Measurements from ENCODE around the gene KRT7.

The KRT7 gene

GRCh38 chr12:52209321-52209720 is 23.7 kb upstream of the KRT7 start:
- Histone ChIP-seq H2AK5ac (ENCODE audit: low read length) (no peak overlapping the region), H3K79me1 (ENCODE audit: low read length) (no peaks in the 10 kb centered on the region), H3K18ac (ENCODE audit: low read length) (no peak overlapping the region), H3K4me3 (ENCODE audit: low read length) (no peak overlapping the region), H3K4me1 (ENCODE audit: control insufficient read depth, low read depth, low read length) (no peaks in the 10 kb centered on the region), H3K4ac (ENCODE audit: low read depth, low read length) (no peak overlapping the region), H2BK120ac (ENCODE audit: low read depth, low read length) (no peak overlapping the region), H2BK15ac (replicated peaks; ENCODE audit: low read depth) (no peak overlapping the region), H2BK5ac (ENCODE audit: low read length) (no peak overlapping the region), H3K56ac (ENCODE audit: low read length) (no peak overlapping the region), H3K27ac (ENCODE audit: low read depth, low read length) (no peak overlapping the region), H4K8ac (ENCODE audit: low read depth, low read length) (no peak overlapping the region), H3K23ac (ENCODE audit: low read length) (no peak overlapping the region), H3K9ac (ENCODE audit: low read length) (no peak overlapping the region), H3K79me2 (ENCODE audit: control insufficient read depth, insufficient read depth, low read length) (no peaks in the 10 kb centered on the region), H3K36me3 (ENCODE audit: control insufficient read depth, insufficient read depth, low read length) (no peaks in the 10 kb centered on the region), H3K4me2 (ENCODE audit: low read length) (no peak overlapping the region), H3K27me3 (ENCODE audit: insufficient read depth, low read length, poor library complexity) (no peaks in the 10 kb centered on the region), H4K5ac (ENCODE audit: low read length) (no peak overlapping the region)
- DNase-seq: no peak
- no CpG with 5 or more reads among the region's 8 CpGs for WGBS (ENCODE audit: extremely low coverage, insufficient coverage, low lambda C conversion rate)

GRCh38 chr12:52210186-52210924 is 22.7 kb upstream of the KRT7 start:
- Histone ChIP-seq H3K36me3 (ENCODE audit: control insufficient read depth, insufficient read depth, low read length) (no peaks in the 10 kb centered on the region), H3K27me3 (ENCODE audit: insufficient read depth, low read length, poor library complexity) (no peaks in the 10 kb centered on the region), H3K4me1 (ENCODE audit: control insufficient read depth, low read depth, low read length) (no peaks in the 10 kb centered on the region), H2BK120ac (ENCODE audit: low read depth, low read length) (no peak overlapping the region), H3K27ac (ENCODE audit: low read depth, low read length) (no peak overlapping the region), H3K4me2 (ENCODE audit: low read length) (no peak overlapping the region), H3K4ac (ENCODE audit: low read depth, low read length) (no peak overlapping the region), H4K8ac (ENCODE audit: low read depth, low read length) (no peak overlapping the region), H3K79me2 (ENCODE audit: control insufficient read depth, insufficient read depth, low read length) (no peaks in the 10 kb centered on the region), H2BK15ac (replicated peaks; ENCODE audit: low read depth) (no peak overlapping the region), H2AK5ac (ENCODE audit: low read length) (no peak overlapping the region), H3K18ac (ENCODE audit: low read length) (no peak overlapping the region), H3K79me1 (ENCODE audit: low read length) (no peaks in the 10 kb centered on the region), H3K23ac (ENCODE audit: low read length) (no peak overlapping the region), H3K56ac (ENCODE audit: low read length) (no peak overlapping the region), H3K4me3 (ENCODE audit: low read length) (no peak overlapping the region), H4K5ac (ENCODE audit: low read length) (no peak overlapping the region), H2BK5ac (ENCODE audit: low read length) (no peak overlapping the region), H3K9ac (ENCODE audit: low read length) (no peak overlapping the region)
- no peak for DNase-seq
- no CpG with 5 or more reads among the region's 7 CpGs for WGBS (ENCODE audit: extremely low coverage, insufficient coverage, low lambda C conversion rate)

DNA sequence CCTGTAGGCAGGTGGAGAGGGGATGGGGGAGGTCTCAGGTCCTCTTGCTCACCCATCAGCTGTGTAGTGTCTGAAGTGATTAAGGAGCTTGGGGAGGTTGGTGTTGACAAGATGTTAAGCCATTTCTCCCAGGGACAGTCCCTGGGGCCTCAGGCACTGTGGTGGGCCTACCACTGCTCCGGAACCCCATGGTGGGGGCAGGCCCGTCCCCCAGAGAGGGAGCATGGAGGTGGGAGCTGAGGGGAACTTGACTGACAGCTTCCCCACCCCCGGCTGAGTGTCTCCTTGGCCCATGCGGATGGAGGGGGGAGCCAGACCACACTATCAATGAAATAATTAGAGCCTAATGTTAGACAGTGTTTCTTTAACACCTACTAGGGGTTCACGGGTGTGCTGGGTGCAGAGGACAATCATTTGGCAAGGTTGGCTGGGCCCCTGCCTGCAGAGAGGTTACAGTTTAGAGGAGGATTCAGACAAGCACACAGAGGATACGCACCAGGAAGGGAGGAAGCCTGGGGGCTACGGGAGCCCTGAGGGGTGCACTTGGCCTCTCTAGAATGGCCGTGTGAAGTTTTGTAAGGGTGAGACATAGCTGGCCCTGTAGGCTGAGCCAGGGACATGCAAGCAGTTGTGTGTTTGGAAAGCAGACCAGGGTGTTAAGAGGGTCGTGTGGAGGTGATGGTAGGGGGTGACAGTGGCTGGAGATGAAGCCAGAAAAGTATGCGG is 22.0 kb upstream of the KRT7 start:
- Histone ChIP-seq H3K4me2 (ENCODE audit: low read length) (no peak overlapping the region), H3K9ac (ENCODE audit: low read length) (no peak overlapping the region), H3K18ac (ENCODE audit: low read length) (no peak overlapping the region), H4K5ac (ENCODE audit: low read length) (no peak overlapping the region), H3K27ac (ENCODE audit: low read depth, low read length) (no peak overlapping the region), H3K56ac (ENCODE audit: low read length) (no peak overlapping the region), H3K4ac (ENCODE audit: low read depth, low read length) (no peak overlapping the region), H3K79me2 (ENCODE audit: control insufficient read depth, insufficient read depth, low read length) (no peaks in the 10 kb centered on the region), H3K4me1 (ENCODE audit: control insufficient read depth, low read depth, low read length) (no peaks in the 10 kb centered on the region), H3K27me3 (ENCODE audit: insufficient read depth, low read length, poor library complexity) (no peaks in the 10 kb centered on the region), H3K36me3 (ENCODE audit: control insufficient read depth, insufficient read depth, low read length) (no peaks in the 10 kb centered on the region), H2AK5ac (ENCODE audit: low read length) (no peak overlapping the region), H2BK120ac (ENCODE audit: low read depth, low read length) (no peak overlapping the region), H3K79me1 (ENCODE audit: low read length) (no peaks in the 10 kb centered on the region), H3K23ac (ENCODE audit: low read length) (no peak overlapping the region), H4K8ac (ENCODE audit: low read depth, low read length) (no peak overlapping the region), H2BK15ac (replicated peaks; ENCODE audit: low read depth) (no peak overlapping the region), H3K4me3 (ENCODE audit: low read length) (no peak overlapping the region), H2BK5ac (ENCODE audit: low read length) (no peak overlapping the region)
- no CpG with 5 or more reads among the region's 10 CpGs for WGBS (ENCODE audit: extremely low coverage, insufficient coverage, low lambda C conversion rate)
- no peak for DNase-seq

DNA sequence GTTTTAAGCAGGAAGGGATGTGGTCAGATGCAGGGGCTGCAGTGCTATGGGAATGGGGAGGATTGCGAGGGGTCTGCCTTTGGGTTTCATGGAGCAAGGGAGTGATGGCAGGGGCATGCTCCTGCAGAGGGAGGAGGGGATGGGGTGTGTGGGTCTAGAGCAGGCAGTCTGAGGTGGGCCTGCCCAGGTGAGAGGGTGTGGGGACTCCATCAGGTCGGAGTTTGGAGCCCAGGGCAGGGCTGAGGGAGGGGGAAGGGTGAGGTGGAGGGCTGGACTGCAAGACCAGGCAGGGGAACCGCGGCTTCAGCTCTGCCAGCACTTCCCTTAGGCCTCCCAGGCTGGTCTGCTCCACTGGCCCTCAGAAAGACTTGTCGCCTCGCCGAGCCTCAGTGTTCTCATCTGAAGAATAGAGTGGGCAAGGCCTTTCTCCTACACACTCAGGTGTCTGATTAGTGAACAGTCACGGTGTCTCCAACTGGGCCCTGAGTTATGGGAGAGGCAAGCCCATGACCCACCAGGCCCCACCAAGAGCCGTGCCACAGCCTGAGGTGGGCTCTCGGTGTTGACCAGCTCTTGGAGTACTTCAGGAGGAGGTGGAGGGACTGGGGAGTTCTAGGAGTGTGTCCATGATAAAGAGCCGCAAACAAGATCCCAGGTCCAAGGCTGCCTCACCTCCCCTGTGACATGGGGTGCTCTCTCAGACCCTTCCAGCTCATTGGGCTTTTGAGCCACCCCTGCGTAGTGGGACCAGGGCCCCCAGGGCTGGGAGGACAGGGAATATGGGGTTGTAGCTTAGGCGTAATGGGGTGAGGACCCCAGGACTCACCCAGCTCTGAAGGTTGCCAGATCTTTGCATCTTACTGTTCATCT is 21.1 kb upstream of the KRT7 start:
- no peaks in the 10 kb centered on the region for H3K79me1 ChIP-seq (ENCODE audit: low read length)
- no peak overlapping the region for H3K4ac ChIP-seq (ENCODE audit: low read depth, low read length)
- no peaks in the 10 kb centered on the region for H3K79me2 ChIP-seq (ENCODE audit: control insufficient read depth, insufficient read depth, low read length)
- H4K8ac ChIP-seq (ENCODE audit: low read depth, low read length): no peak overlapping the region
- H3K27ac ChIP-seq (ENCODE audit: low read depth, low read length): no peak overlapping the region
- H2BK120ac ChIP-seq (ENCODE audit: low read depth, low read length): no peak overlapping the region
- no peak overlapping the region for H4K5ac ChIP-seq (ENCODE audit: low read length)
- H2BK15ac ChIP-seq (replicated peaks; ENCODE audit: low read depth): no peak overlapping the region
- H3K4me3 ChIP-seq (ENCODE audit: low read length): no peak overlapping the region
- no peaks in the 10 kb centered on the region for H3K27me3 ChIP-seq (ENCODE audit: insufficient read depth, low read length, poor library complexity)
- no peak overlapping the region for H2BK5ac ChIP-seq (ENCODE audit: low read length)
- no CpG with 5 or more reads among the region's 13 CpGs for WGBS (ENCODE audit: extremely low coverage, insufficient coverage, low lambda C conversion rate)
- no peak overlapping the region for H3K9ac ChIP-seq (ENCODE audit: low read length)
- no peak for DNase-seq
- no peak overlapping the region for H3K18ac ChIP-seq (ENCODE audit: low read length)
- H2AK5ac ChIP-seq (ENCODE audit: low read length): no peak overlapping the region
- H3K56ac ChIP-seq (ENCODE audit: low read length): no peak overlapping the region
- no peaks in the 10 kb centered on the region for H3K4me1 ChIP-seq (ENCODE audit: control insufficient read depth, low read depth, low read length)
- no peak overlapping the region for H3K23ac ChIP-seq (ENCODE audit: low read length)
- H3K36me3 ChIP-seq (ENCODE audit: control insufficient read depth, insufficient read depth, low read length): no peaks in the 10 kb centered on the region
- H3K4me2 ChIP-seq (ENCODE audit: low read length): no peak overlapping the region

- Histone ChIP-seq H4K5ac (ENCODE audit: low read length) (no peak overlapping the region), H3K4me2 (ENCODE audit: low read length) (no peak overlapping the region), H3K23ac (ENCODE audit: low read length) (no peak overlapping the region), H3K56ac (ENCODE audit: low read length) (no peak overlapping the region), H3K9ac (ENCODE audit: low read length) (no peak overlapping the region), H3K4me1 (ENCODE audit: control insufficient read depth, low read depth, low read length) (no peaks in the 10 kb centered on the region), H3K18ac (ENCODE audit: low read length) (no peak overlapping the region), H3K4ac (ENCODE audit: low read depth, low read length) (no peak overlapping the region), H3K4me3 (ENCODE audit: low read length) (no peak overlapping the region), H2AK5ac (ENCODE audit: low read length) (no peak overlapping the region), H2BK120ac (ENCODE audit: low read depth, low read length) (no peak overlapping the region), H3K79me2 (ENCODE audit: control insufficient read depth, insufficient read depth, low read length) (no peaks in the 10 kb centered on the region), H2BK15ac (replicated peaks; ENCODE audit: low read depth) (no peak overlapping the region), H2BK5ac (ENCODE audit: low read length) (no peak overlapping the region), H3K27me3 (ENCODE audit: insufficient read depth, low read length, poor library complexity) (no peaks in the 10 kb centered on the region), H3K79me1 (ENCODE audit: low read length) (no peaks in the 10 kb centered on the region), H4K8ac (ENCODE audit: low read depth, low read length) (no peak overlapping the region), H3K36me3 (ENCODE audit: control insufficient read depth, insufficient read depth, low read length) (no peaks in the 10 kb centered on the region), H3K27ac (ENCODE audit: low read depth, low read length) (no peak overlapping the region)
- DNase-seq: no peak
- no CpG with 5 or more reads among the region's 13 CpGs for WGBS (ENCODE audit: extremely low coverage, insufficient coverage, low lambda C conversion rate)
These were observed 20.1 kb upstream of the KRT7 start for GRCh38 chr12:52212701-52213563.

Data from mesendoderm (in vitro differentiated cells).